Neuronal stem cell (in vitro differentiated cells): ENCODE results near the gene MTARC1.
A peak's percentile ranks its signal among the peaks of the same experiment; 100 is the strongest.

ENCODE experiments used
- DNase-seq: peaks from one replicate; pipeline ENCODE4 v3.0.0-alpha.2; 2013; ENCODE audit warnings: low spot score
- H2AFZ ChIP-seq: one replicate; pipeline ENCODE4 v1.6.1; 2013; ENCODE audit warnings: mild to moderate bottlenecking, low read length, inconsistent platforms
- H2AK5ac ChIP-seq: 2 replicates; pipeline ENCODE4 v1.6.1; 2013; ENCODE audit warnings: low read depth, mild to moderate bottlenecking, inconsistent platforms, low read length, moderate library complexity, mixed read lengths
- H2BK120ac ChIP-seq: 2 replicates; pipeline ENCODE4 v1.6.1; 2013; ENCODE audit warnings: low read depth, mild to moderate bottlenecking, inconsistent platforms, low read length, moderate library complexity, mixed read lengths
- H2BK12ac ChIP-seq: one replicate; pipeline ENCODE4 v1.6.1; 2013; ENCODE audit warnings: low read length, inconsistent platforms
- H2BK15ac ChIP-seq: 2 replicates; pipeline ENCODE4 v1.6.1; 2013; ENCODE audit warnings: mild to moderate bottlenecking, low read length, inconsistent platforms, mixed read lengths
- H2BK5ac ChIP-seq: one replicate; pipeline ENCODE4 v1.6.1; 2013; ENCODE audit warnings: inconsistent platforms, mild to moderate bottlenecking, low read length, moderate library complexity
- H3K14ac ChIP-seq: one replicate; pipeline ENCODE4 v1.6.1; 2013; ENCODE audit warnings: low read length, inconsistent platforms
- H3K18ac ChIP-seq: 2 replicates; pipeline ENCODE4 v1.6.1; 2013; ENCODE audit warnings: low read length, inconsistent platforms
- H3K23ac ChIP-seq: 2 replicates; pipeline ENCODE4 v1.6.1; 2013; ENCODE audit warnings: low read depth, mild to moderate bottlenecking, mixed read lengths, low read length, inconsistent platforms; ENCODE audit not compliant: poor library complexity
- H3K27ac ChIP-seq: replicated peaks from 3 replicates; pipeline ENCODE4 v1.5.1; 2013; ENCODE audit warnings: low read length, inconsistent platforms
- H3K27me3 ChIP-seq, 3 experiments: 2 replicates each; pipeline ENCODE4 v1.6.1; 2013; ENCODE audit warnings: low read length in 3 of 3, mild to moderate bottlenecking in 2 of 3, inconsistent platforms in 1 of 3, low read depth in 1 of 3, mixed read lengths in 1 of 3, moderate library complexity in 1 of 3; ENCODE audit not compliant: control insufficient read depth in 3 of 3, insufficient read depth in 3 of 3
- H3K36me3 ChIP-seq, 2 donors: replicated peaks in 1 of 2; 2 replicates each; pipeline ENCODE4 v1.6.1; 2013; ENCODE audit warnings: low read length in 2 of 2; ENCODE audit not compliant: control insufficient read depth in 2 of 2, insufficient read depth in 2 of 2
- H3K4ac ChIP-seq: 2 replicates; pipeline ENCODE4 v1.6.1; 2013; ENCODE audit warnings: inconsistent platforms, mild to moderate bottlenecking, low read length, moderate library complexity
- H3K4me1 ChIP-seq, 2 donors: 1 replicate in 1 of 2; 2 replicates in 1 of 2; pipeline ENCODE4 v1.6.1; 2013; ENCODE audit warnings: low read length in 2 of 2, low read depth in 1 of 2; ENCODE audit not compliant: control insufficient read depth in 2 of 2, insufficient read depth in 1 of 2
- H3K4me2 ChIP-seq: one replicate; pipeline ENCODE4 v1.6.1; 2013; ENCODE audit warnings: mild to moderate bottlenecking, low read length, inconsistent platforms; ENCODE audit not compliant: insufficient read depth, poor library complexity, severe bottlenecking
- H3K4me3 ChIP-seq, 2 donors: 2 replicates each; pipeline ENCODE4 v1.5.1; 2013; ENCODE audit warnings: low read length in 2 of 2, mild to moderate bottlenecking in 2 of 2, inconsistent platforms in 1 of 2, moderate library complexity in 1 of 2
- H3K79me1 ChIP-seq: one replicate; pipeline ENCODE4 v1.6.1; 2013; ENCODE audit warnings: low read depth, mild to moderate bottlenecking, inconsistent platforms, low read length, moderate library complexity
- H3K9ac ChIP-seq: one replicate; pipeline ENCODE4 v1.6.1; 2013; ENCODE audit warnings: mild to moderate bottlenecking, low read depth, low read length, inconsistent platforms; ENCODE audit not compliant: poor library complexity
- H3K9me3 ChIP-seq, 2 donors: replicated peaks in 1 of 2; 2 replicates each; pipeline versions ENCODE3 to v1.6.1; 2013; ENCODE audit warnings: low read length in 2 of 2, mild to moderate bottlenecking in 2 of 2, inconsistent platforms in 1 of 2, low read depth in 1 of 2, mixed read lengths in 1 of 2, moderate library complexity in 1 of 2; ENCODE audit not compliant: control insufficient read depth in 2 of 2, insufficient read depth in 1 of 2
- H4K8ac ChIP-seq: one replicate; pipeline ENCODE4 v1.6.1; 2013; ENCODE audit warnings: low read depth, mild to moderate bottlenecking, inconsistent platforms, low read length, moderate library complexity
- H4K91ac ChIP-seq: one replicate; pipeline ENCODE4 v1.6.1; 2013; ENCODE audit warnings: low read length, low read depth, mild to moderate bottlenecking, inconsistent platforms; ENCODE audit not compliant: poor library complexity
- WGBS, 2 donors: extraction: QIAGEN DNeasy Blood & Tissue Kit; methylation state at CpG; one replicate each; pipeline ENCODE4 v1.1.7; 2013; ENCODE audit warnings: missing lambda C conversion rate in 2 of 2, mixed read lengths in 1 of 2; ENCODE audit not compliant: insufficient read length in 2 of 2, insufficient replicate concordance in 1 of 2; ENCODE audit errors: extremely low coverage in 2 of 2; 5-methylcytosine and 5-hydroxymethylcytosine counted together

Gene MTARC1

DNA sequence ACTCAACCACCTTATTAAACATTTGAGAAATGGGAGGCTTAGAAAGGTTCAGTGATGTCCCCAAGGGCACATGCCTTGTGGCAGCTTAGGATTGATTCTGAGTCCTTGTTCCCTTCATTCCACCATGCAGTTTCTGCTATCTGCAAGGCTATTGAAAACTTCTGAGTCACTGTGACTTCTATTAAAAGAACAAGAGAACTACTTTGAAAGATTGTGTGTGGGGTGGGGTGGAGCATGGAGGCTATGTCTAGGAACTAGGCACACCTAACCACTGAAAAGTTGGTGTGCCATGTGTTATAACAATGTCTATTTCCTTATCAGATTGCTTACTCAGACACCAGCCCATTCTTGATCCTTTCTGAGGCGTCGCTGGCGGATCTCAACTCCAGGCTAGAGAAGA is 10.8 kb downstream of the MTARC1 start:
- no peak overlapping the region for H3K27ac ChIP-seq
- H3K9me3 ChIP-seq = no peaks in the 10 kb centered on the region
- no peak overlapping the region for H3K4ac ChIP-seq
- H3K18ac ChIP-seq = no peak overlapping the region
- no peak overlapping the region for H3K4me2 ChIP-seq
- WGBS, 2 donors = no CpG with 5 or more reads among the region's 3 CpGs
- no peak overlapping the region for H3K14ac ChIP-seq
- no peaks in the 10 kb centered on the region for H3K79me1 ChIP-seq
- H3K4me1 ChIP-seq = no peaks in the 10 kb centered on the region
- H3K27me3 ChIP-seq = no peaks in the 10 kb centered on the region
- no peak overlapping the region for H2BK5ac ChIP-seq
- H2BK120ac ChIP-seq = no peak overlapping the region
- no peak overlapping the region for H4K8ac ChIP-seq
- no peak overlapping the region for H2BK15ac ChIP-seq
- H3K9ac ChIP-seq = no peak overlapping the region
- no peak overlapping the region for H2AK5ac ChIP-seq
- DNase-seq = no peak
- H4K91ac ChIP-seq = no peak overlapping the region
- H3K4me3 ChIP-seq = no peak overlapping the region
- no peak overlapping the region for H2BK12ac ChIP-seq
- H3K23ac ChIP-seq = no peak overlapping the region
- H3K36me3 ChIP-seq = peaks cover 5 to 9% of the 10 kb centered on the region in 2 donors
- no peak overlapping the region for H2AFZ ChIP-seq

GRCh38 chr1:220798338-220798737 is 11.6 kb downstream of the MTARC1 start:
- H2BK5ac ChIP-seq = no peak overlapping the region
- no peaks in the 10 kb centered on the region for H3K27me3 ChIP-seq
- no peak overlapping the region for H3K23ac ChIP-seq
- H3K4me2 ChIP-seq = no peak overlapping the region
- H3K14ac ChIP-seq = no peak overlapping the region
- no peak overlapping the region for H3K9ac ChIP-seq
- H3K79me1 ChIP-seq = no peaks in the 10 kb centered on the region
- no peak overlapping the region for H2AK5ac ChIP-seq
- H2AFZ ChIP-seq = no peak overlapping the region
- H3K4me1 ChIP-seq = no peaks in the 10 kb centered on the region
- H2BK15ac ChIP-seq = no peak overlapping the region
- no peak overlapping the region for H3K27ac ChIP-seq
- DNase-seq = no peak
- no peak overlapping the region for H4K8ac ChIP-seq
- no peak overlapping the region for H3K18ac ChIP-seq
- no peak overlapping the region for H2BK120ac ChIP-seq
- no peak overlapping the region for H4K91ac ChIP-seq
- no peaks in the 10 kb centered on the region for H3K9me3 ChIP-seq
- no peak overlapping the region for H3K4me3 ChIP-seq
- peaks cover 5 to 9% of the 10 kb centered on the region in 2 donors for H3K36me3 ChIP-seq
- H2BK12ac ChIP-seq = no peak overlapping the region
- WGBS, 2 donors = no CpG with 5 or more reads among the region's 2 CpGs
- no peak overlapping the region for H3K4ac ChIP-seq

DNA sequence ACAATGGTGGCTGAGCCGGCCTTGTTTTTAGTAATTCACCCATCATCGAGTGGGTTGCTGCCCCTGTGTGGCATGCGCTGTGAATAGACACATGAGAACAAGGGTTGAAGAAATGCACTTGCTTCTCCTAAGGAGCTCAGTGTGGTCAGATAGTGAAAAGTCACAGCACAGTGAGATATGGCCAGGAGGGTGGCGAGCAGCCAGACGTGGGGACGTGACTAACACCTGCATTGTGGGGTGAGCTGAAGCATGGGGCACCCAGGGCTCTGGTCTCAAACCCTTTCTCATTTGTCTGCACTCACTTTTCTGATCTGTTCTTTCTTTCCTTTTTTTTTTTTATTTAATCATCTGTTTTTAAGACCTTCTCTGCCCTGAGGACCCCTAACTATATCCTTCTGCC is 13.5 kb downstream of the MTARC1 start:
- no CpG with 5 or more reads among the region's 6 CpGs for WGBS, 2 donors
- H3K4ac ChIP-seq = no peak overlapping the region
- H3K14ac ChIP-seq = no peak overlapping the region
- no peak overlapping the region for H4K8ac ChIP-seq
- H3K27ac ChIP-seq = no peak overlapping the region
- no peaks in the 10 kb centered on the region for H3K4me1 ChIP-seq
- H3K23ac ChIP-seq = no peak overlapping the region
- H3K18ac ChIP-seq = no peak overlapping the region
- no peak overlapping the region for H2BK120ac ChIP-seq
- peaks cover 5 to 9% of the 10 kb centered on the region in 2 donors for H3K36me3 ChIP-seq
- peak overlapping the region; percentile 13 for H3K9ac ChIP-seq
- H2AK5ac ChIP-seq = no peak overlapping the region
- no peak overlapping the region for H3K4me2 ChIP-seq
- no peaks in the 10 kb centered on the region for H3K9me3 ChIP-seq
- DNase-seq = no peak
- H3K4me3 ChIP-seq = no peak overlapping the region
- H2AFZ ChIP-seq = no peak overlapping the region
- no peaks in the 10 kb centered on the region for H3K79me1 ChIP-seq
- no peaks in the 10 kb centered on the region for H3K27me3 ChIP-seq
- no peak overlapping the region for H4K91ac ChIP-seq
- no peak overlapping the region for H2BK15ac ChIP-seq
- no peak overlapping the region for H2BK12ac ChIP-seq
- no peak overlapping the region for H2BK5ac ChIP-seq

GRCh38 chr1:220803401-220804201 is 16.9 kb downstream of the MTARC1 start:
- H2BK5ac ChIP-seq = no peak overlapping the region
- H3K36me3 ChIP-seq = peaks cover 0 to 5% of the 10 kb centered on the region in 2 donors
- no peak overlapping the region for H3K23ac ChIP-seq
- H3K14ac ChIP-seq = no peak overlapping the region
- no peaks in the 10 kb centered on the region for H3K9me3 ChIP-seq
- H3K9ac ChIP-seq = no peak overlapping the region
- H4K91ac ChIP-seq = no peak overlapping the region
- no peak overlapping the region for H3K18ac ChIP-seq
- no peaks in the 10 kb centered on the region for H3K27me3 ChIP-seq
- H3K27ac ChIP-seq = no peak overlapping the region
- H3K4me2 ChIP-seq = no peak overlapping the region
- H2AFZ ChIP-seq = peak overlapping the region; percentile 1
- no peak for DNase-seq
- H3K4me1 ChIP-seq = no peaks in the 10 kb centered on the region
- H2BK12ac ChIP-seq = no peak overlapping the region
- WGBS, 2 donors = no CpG with 5 or more reads among the region's 10 CpGs
- H4K8ac ChIP-seq = no peak overlapping the region
- H3K79me1 ChIP-seq = no peaks in the 10 kb centered on the region
- no peak overlapping the region for H3K4ac ChIP-seq
- H2AK5ac ChIP-seq = no peak overlapping the region
- no peak overlapping the region for H2BK120ac ChIP-seq
- H3K4me3 ChIP-seq = no peak overlapping the region
- H2BK15ac ChIP-seq = no peak overlapping the region
